Activated CD4-positive, alpha-beta T cell treated with anti-CD3 and anti-CD28 coated beads, Interleukin-2, amount 10 ng/mL, durations not matched to agents 7 days and 5 days (primary cell): ENCODE measurements around the gene LDB3. TPM values are rescaled to one million over a fixed set of nuclear protein-coding genes. Genes with fewer than 3 reads are reported as not detected.
A peak's percentile ranks its signal among the peaks of the same experiment; 100 is the strongest.

Source experiments
- CTCF ChIA-PET: fragments of 350-600 bp; sonication (Branson Sonifier 250); formaldehyde crosslinking; loops from one replicate; lab custom pipeline; 2021; ENCODE audit warnings: antibody characterized with exemption; lab: Charles Lee
- POLR2A ChIA-PET: fragments of 350-600 bp; sonication (Branson Sonifier 250); formaldehyde crosslinking; loops from one replicate; lab custom pipeline; 2021; ENCODE audit warnings: antibody characterized with exemption; lab: Charles Lee
- DNase-seq: peaks from one replicate; pipeline ENCODE4 v3.0.0-alpha.2; 2020
- H3K27ac Mint-ChIP-seq: one replicate; pipeline ENCODE4 v1.8.0; 2021; ENCODE audit warnings: mild to moderate bottlenecking, moderate library complexity, mixed read lengths
- H3K27me3 Mint-ChIP-seq: one replicate; pipeline ENCODE4 v1.8.0; 2021; ENCODE audit warnings: mixed read lengths
- H3K36me3 Mint-ChIP-seq: one replicate; pipeline ENCODE4 v1.8.0; 2021; ENCODE audit warnings: low read depth, mixed read lengths
- H3K4me1 Mint-ChIP-seq: one replicate; pipeline ENCODE4 v1.8.0; 2021; ENCODE audit warnings: mixed read lengths
- H3K4me3 Mint-ChIP-seq: one replicate; pipeline ENCODE4 v1.8.0; 2021; ENCODE audit warnings: mild to moderate bottlenecking, moderate library complexity, mixed read lengths
- H3K9me3 Mint-ChIP-seq: one replicate; pipeline ENCODE4 v1.8.0; 2021; ENCODE audit warnings: mixed read lengths
- total RNA-seq, 2 experiments: library from RNA; stranded (reverse); gene quantifications; one replicate each; pipeline ENCODE4 v1.2.3, GENCODE V29; 2021

Gene LDB3
- total RNA-seq, 2 experiments from 2014 or later = 0.05 to 0.10 TPM

DNA sequence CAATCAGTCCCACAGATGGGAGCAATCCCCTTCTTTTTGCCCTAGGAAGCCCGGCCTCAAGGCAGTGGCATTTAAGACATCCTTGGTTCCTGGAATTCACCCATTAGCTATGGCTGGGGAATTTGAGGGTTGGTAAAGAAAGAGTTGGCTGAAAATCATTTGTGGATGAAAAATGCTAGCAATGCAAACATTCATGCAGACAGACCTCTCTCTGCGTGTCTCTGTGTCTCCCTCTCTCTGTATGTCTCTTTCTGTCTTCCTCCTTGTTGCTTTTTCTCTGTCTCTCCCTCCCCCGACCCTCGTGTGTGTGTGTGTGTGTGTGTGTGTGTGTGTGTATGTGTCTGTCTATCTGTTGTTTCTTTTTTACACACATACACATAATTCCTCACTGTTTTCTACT lies 19.4 kb downstream of the LDB3 start:
- Mint-ChIP-seq H3K9me3 (no peaks in the 10 kb centered on the region), H3K4me1 (peaks cover 5% of the 10 kb centered on the region), H3K27ac (no peak overlapping the region), H3K36me3 (no peaks in the 10 kb centered on the region), H3K27me3 (no peaks in the 10 kb centered on the region), H3K4me3 (no peak overlapping the region)
- ChIA-PET POLR2A (no interaction called here), CTCF (interaction anchor here (0.6 to 1.4 kb wide), 3 partner anchors 9 to 75 kb away, joined by 3 to 5 read pairs (median 4); no protein-coding TSS in a partner anchor)
- no peak for DNase-seq

DNA sequence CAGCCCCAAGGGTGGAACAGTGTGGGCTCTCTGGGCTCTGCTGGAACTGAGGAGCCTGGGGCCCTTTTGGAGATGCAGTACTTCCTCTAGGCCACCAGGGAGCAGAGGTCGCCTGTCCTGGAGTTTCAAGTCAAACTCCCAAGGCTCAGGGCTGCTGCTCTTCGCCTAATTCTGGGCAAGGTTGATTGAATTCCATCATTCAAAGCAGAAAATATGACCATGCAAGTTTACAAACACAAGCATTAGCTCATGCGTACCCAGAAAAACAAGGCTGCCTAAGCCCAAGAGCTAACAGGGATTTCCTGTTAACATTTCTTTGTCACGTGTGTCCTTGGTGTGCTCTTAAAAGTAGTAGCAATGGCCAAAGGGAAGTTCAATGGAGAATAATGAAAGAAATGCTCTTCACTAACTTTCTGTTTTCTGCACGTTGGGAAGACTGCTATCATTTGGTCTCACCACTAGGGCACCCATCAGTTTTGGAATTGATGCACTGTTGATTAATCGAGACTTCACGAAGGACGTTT lies 20.1 kb downstream of the LDB3 start:
- Mint-ChIP-seq H3K27me3 (no peaks in the 10 kb centered on the region), H3K27ac (no peak overlapping the region), H3K9me3 (no peaks in the 10 kb centered on the region), H3K4me1 (peaks cover 5% of the 10 kb centered on the region), H3K36me3 (no peaks in the 10 kb centered on the region), H3K4me3 (no peak overlapping the region)
- peak; percentile 62 for DNase-seq
- CTCF ChIA-PET = interaction anchor here (0.6 to 1.4 kb wide), 3 partner anchors 8 to 272 kb away, joined by 3 to 4 read pairs (median 4); no protein-coding TSS in a partner anchor
- POLR2A ChIA-PET = no interaction called here

GRCh38 chr10:86689146-86689545 lies 20.8 kb downstream of the LDB3 start:
- CTCF ChIA-PET = no interaction called here
- Mint-ChIP-seq H3K4me3 (no peak overlapping the region), H3K27ac (no peak overlapping the region), H3K4me1 (peaks cover 5% of the 10 kb centered on the region), H3K27me3 (no peaks in the 10 kb centered on the region), H3K36me3 (no peaks in the 10 kb centered on the region), H3K9me3 (no peaks in the 10 kb centered on the region)
- no peak for DNase-seq
- POLR2A ChIA-PET = no interaction called here

DNA sequence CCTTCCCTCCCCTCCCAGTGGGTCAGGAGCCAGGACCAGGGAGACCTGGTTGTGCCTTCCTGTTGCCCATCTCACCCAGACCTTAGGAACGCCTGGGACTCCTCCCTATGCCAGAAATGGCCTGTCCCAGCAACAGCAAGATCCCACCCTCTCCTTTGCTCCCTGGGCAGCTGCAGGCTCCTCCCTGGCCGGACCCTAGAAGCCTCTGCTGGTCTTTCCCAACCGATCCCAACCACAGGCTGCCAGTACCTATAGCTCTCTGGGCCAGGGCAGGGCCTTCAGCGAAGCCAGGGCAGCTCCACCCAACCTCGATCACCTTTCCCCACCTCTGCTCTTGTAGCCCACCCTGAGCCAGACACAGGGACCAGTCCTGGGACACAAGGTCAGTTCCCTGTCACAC lies 21.9 kb downstream of the LDB3 start:
- ChIA-PET POLR2A (no interaction called here), CTCF (interaction anchor here (1.0 to 1.2 kb wide), 2 partner anchors 16 to 27 kb away, joined by 3 read pairs; no protein-coding TSS in a partner anchor)
- no peak overlapping the region for H3K4me3 Mint-ChIP-seq
- no peaks in the 10 kb centered on the region for H3K27me3 Mint-ChIP-seq
- H3K27ac Mint-ChIP-seq = no peak overlapping the region
- H3K4me1 Mint-ChIP-seq = peaks cover 5% of the 10 kb centered on the region
- H3K36me3 Mint-ChIP-seq = no peaks in the 10 kb centered on the region
- DNase-seq = no peak
- H3K9me3 Mint-ChIP-seq = no peaks in the 10 kb centered on the region

DNA sequence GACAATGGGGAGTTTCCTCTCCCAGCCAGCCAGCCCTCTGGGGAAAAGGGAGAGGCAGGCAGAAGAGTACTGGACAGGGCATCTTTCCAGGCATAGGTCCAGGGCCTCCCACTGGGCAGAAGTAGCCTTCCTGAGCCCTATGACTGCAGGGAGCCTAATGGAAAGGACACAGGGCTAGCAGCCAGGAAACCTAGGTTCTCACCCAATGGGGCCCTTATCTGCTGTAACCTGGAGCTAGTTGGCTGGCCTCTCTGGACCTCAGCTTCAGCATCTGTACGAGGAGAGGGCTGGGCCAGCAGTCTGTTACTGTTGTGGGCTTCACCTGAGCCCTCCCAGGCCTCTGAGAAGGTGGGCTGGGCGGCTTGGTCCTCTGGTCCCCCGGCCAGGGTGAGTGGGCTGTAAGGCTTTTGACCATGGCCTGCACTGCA lies 22.4 kb downstream of the LDB3 start:
- POLR2A ChIA-PET = no interaction called here
- CTCF ChIA-PET = interaction anchor here (1.2 kb wide), 1 partner anchor 27 kb away, joined by 3 read pairs; no protein-coding TSS in a partner anchor

DNA sequence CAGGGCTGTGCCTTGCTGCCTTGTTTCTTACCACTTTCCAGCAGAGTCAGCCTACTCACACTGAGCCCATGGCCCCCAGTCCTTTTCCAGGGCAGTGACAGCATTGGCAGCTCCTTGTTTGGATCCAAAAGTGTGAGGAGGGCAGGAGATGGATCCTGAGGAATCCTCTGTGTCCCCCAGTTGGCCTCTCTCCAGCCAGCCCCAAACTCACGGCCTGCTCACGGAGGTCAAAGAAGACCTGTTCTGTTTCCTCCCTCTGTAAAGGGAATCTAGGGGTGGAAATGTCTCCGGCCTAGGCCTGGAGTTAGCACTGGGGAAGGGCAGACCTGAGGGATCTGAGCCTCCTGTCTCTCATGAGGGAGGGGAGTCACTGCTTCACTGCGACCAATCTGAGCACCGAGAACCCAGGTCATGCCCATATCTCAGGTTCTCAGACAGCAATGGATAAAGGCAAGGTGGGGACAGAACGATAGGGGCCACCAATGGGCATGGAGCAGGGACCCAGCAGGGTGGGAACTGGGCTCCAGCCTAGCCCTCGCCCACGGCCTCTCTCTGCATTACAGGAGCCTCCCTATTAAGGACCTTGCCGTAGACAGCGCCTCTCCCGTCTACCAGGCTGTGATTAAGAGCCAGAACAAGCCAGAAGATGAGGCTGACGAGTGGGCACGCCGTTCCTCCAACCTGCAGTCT lies 23.2 kb downstream of the LDB3 start:
- H3K9me3 Mint-ChIP-seq = no peaks in the 10 kb centered on the region
- H3K36me3 Mint-ChIP-seq = no peaks in the 10 kb centered on the region
- H3K4me1 Mint-ChIP-seq = peaks cover 5% of the 10 kb centered on the region
- peaks cover 1% of the 10 kb centered on the region for H3K27me3 Mint-ChIP-seq
- H3K27ac Mint-ChIP-seq = no peak overlapping the region
- DNase-seq = no peak
- H3K4me3 Mint-ChIP-seq = no peak overlapping the region
- ChIA-PET CTCF (interaction anchor here (1.2 kb wide), 1 partner anchor 26 kb away, joined by 3 read pairs; no protein-coding TSS in a partner anchor), POLR2A (no interaction called here)

More for the DNA sequence above, 22.4 kb downstream of the LDB3 start:
- Mint-ChIP-seq H3K36me3 (no peaks in the 10 kb centered on the region), H3K4me1 (peaks cover 5% of the 10 kb centered on the region), H3K4me3 (no peak overlapping the region), H3K9me3 (no peaks in the 10 kb centered on the region), H3K27me3 (no peaks in the 10 kb centered on the region), H3K27ac (no peak overlapping the region)
- DNase-seq = no peak

GRCh38 chr10:86692023-86692514 lies 23.8 kb downstream of the LDB3 start:
- POLR2A ChIA-PET = no interaction called here
- Mint-ChIP-seq H3K27ac (no peak overlapping the region), H3K9me3 (no peaks in the 10 kb centered on the region), H3K27me3 (peaks cover 1% of the 10 kb centered on the region), H3K36me3 (no peaks in the 10 kb centered on the region), H3K4me1 (peaks cover 5% of the 10 kb centered on the region), H3K4me3 (no peak overlapping the region)
- CTCF ChIA-PET = interaction anchor here (0.5 kb wide), 1 partner anchor 111 kb away, joined by 3 read pairs; no protein-coding TSS in a partner anchor
- no peak for DNase-seq

DNA sequence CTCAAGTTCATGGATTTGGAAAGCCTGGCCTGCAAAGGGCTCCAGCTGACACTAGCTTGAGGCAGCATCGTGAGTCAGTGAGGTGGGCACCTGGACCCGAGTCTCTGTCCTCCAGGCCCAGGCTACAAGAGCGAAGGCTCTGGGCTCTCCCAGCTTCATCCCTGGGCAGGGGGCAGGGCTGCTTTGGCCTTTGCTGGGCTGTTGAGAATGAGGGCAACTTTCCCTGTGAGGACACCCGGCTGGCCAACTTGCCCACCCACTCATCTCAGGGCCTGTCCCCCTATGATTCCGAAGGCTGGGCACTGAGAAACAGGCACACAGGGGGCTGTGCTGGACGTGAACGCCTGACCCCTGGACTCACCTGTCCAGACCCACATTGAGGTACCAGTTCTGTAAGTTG lies 24.4 kb downstream of the LDB3 start:
- ChIA-PET POLR2A (no interaction called here), CTCF (interaction anchor here (0.6 to 1.3 kb wide), 3 partner anchors 256 to 911 kb away, joined by 3 read pairs; no protein-coding TSS in a partner anchor)
- H3K27ac Mint-ChIP-seq = no peak overlapping the region
- H3K9me3 Mint-ChIP-seq = no peaks in the 10 kb centered on the region
- H3K4me1 Mint-ChIP-seq = peaks cover 5% of the 10 kb centered on the region
- peaks cover 1% of the 10 kb centered on the region for H3K27me3 Mint-ChIP-seq
- no peak overlapping the region for H3K4me3 Mint-ChIP-seq
- H3K36me3 Mint-ChIP-seq = no peaks in the 10 kb centered on the region
- DNase-seq = no peak

- H3K27ac Mint-ChIP-seq = no peak overlapping the region
- H3K9me3 Mint-ChIP-seq = no peaks in the 10 kb centered on the region
- H3K4me1 Mint-ChIP-seq = peaks cover 5% of the 10 kb centered on the region
- H3K36me3 Mint-ChIP-seq = no peaks in the 10 kb centered on the region
- ChIA-PET CTCF (interaction anchor here (0.6 to 1.3 kb wide), 4 partner anchors 255 to 911 kb away, joined by 3 read pairs; no protein-coding TSS in a partner anchor), POLR2A (no interaction called here)
- DNase-seq = no peak
- H3K4me3 Mint-ChIP-seq = no peak overlapping the region
- H3K27me3 Mint-ChIP-seq = peaks cover 3% of the 10 kb centered on the region
Measured at GRCh38 chr10:86693275-86693674, 25.0 kb downstream of the LDB3 start.

DNA sequence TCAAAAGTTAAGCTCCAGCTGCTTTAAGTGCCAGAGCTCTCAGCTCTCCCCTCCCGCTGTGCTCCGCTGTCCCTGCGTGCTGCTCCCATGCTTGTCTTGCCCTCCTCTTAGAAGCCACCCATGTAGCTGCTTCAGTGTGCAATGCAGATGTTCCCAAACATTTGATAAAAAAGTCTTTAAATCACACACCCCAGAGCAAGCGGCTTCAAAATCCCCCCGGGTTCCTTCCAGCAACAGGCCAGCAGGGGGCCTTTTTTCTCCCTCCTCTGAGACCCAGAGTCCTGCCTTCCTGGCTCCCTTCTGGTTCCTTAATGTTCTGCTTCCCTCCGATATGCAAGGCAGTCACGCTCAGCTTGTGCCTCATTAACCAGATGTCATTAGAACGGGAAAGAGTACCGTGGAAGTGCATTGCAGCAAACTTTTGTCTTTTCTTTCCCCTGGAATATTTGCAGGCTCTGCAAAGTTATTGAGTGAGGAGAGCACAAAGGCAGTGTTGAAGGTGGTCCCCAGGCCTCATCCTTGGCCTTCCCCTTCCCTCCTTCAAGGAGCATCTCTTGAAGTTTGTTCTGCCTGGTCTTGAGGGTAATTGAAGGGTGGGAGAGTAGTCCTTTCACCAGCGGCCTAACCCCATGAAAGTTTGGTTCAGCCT lies 25.5 kb downstream of the LDB3 start:
- Mint-ChIP-seq H3K4me3 (no peak overlapping the region), H3K27me3 (peaks cover 3% of the 10 kb centered on the region), H3K4me1 (no peaks in the 10 kb centered on the region), H3K27ac (no peak overlapping the region), H3K36me3 (no peaks in the 10 kb centered on the region), H3K9me3 (no peaks in the 10 kb centered on the region)
- peak; percentile 42 for DNase-seq
- CTCF ChIA-PET = interaction anchor here (0.5 to 1.9 kb wide), 7 partner anchors 10 to 371 kb away, joined by 3 to 5 read pairs (median 3); no protein-coding TSS in a partner anchor
- POLR2A ChIA-PET = no interaction called here

GRCh38 chr10:86698207-86698940 lies 30.1 kb downstream of the LDB3 start:
- no peaks in the 10 kb centered on the region for H3K36me3 Mint-ChIP-seq
- H3K4me3 Mint-ChIP-seq = no peak overlapping the region
- no peak overlapping the region for H3K27ac Mint-ChIP-seq
- H3K4me1 Mint-ChIP-seq = no peaks in the 10 kb centered on the region
- H3K27me3 Mint-ChIP-seq = peaks cover 3% of the 10 kb centered on the region
- POLR2A ChIA-PET = no interaction called here
- DNase-seq = no peak
- H3K9me3 Mint-ChIP-seq = no peaks in the 10 kb centered on the region
- CTCF ChIA-PET = no interaction called here

DNA sequence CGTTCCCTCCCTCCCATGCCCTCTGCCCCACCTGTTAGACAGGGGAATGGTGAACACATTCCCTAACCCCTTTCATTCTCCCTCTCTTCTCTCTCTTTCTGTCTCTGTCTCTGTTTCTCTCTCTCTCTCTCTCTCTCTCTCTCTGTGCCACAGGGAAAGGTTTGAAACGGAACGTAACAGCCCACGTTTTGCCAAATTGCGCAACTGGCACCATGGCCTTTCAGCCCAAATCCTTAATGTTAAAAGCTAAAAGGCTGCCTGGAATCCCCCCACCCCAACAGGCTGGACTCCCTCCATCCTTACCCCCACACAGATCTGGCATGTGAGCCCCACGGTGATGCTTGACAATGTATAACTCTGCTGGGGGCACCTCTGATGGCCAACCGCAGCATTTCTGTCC lies 30.8 kb downstream of the LDB3 start:
- Mint-ChIP-seq H3K27ac (no peak overlapping the region), H3K4me3 (no peak overlapping the region), H3K9me3 (no peaks in the 10 kb centered on the region), H3K36me3 (no peaks in the 10 kb centered on the region), H3K4me1 (no peaks in the 10 kb centered on the region), H3K27me3 (peaks cover 3% of the 10 kb centered on the region)
- ChIA-PET CTCF (interaction anchor here (1.6 kb wide), 1 partner anchor 11 kb away, joined by 4 read pairs; no protein-coding TSS in a partner anchor), POLR2A (no interaction called here)
- DNase-seq = no peak
